ENCODE results near the gene MED25.

GRCh38 chr19:49863254-49863934, 45.3 kb downstream of the MED25 start:
- TF ChIP-seq CTCF (IDR thresholded peaks at IDR 0.05; ENCODE audit: insufficient read depth, low read length, poor library complexity, severe bottlenecking), result no peak
- TF ChIP-seq EZH2phosphoT487 (conservative IDR thresholded peaks at IDR 0.05; ENCODE audit: low read length), result no peak
